ENCODE results near the gene PTTG1. TPM values are rescaled to one million over a fixed set of nuclear protein-coding genes. Genes with fewer than 3 reads are reported as not detected.
A peak's percentile ranks its signal among the peaks of the same experiment; 100 is the strongest.

Gene PTTG1
- total RNA-seq, 4 donors from 2014 or later, result 9.1 to 36.3 (median 14.4) TPM

DNA sequence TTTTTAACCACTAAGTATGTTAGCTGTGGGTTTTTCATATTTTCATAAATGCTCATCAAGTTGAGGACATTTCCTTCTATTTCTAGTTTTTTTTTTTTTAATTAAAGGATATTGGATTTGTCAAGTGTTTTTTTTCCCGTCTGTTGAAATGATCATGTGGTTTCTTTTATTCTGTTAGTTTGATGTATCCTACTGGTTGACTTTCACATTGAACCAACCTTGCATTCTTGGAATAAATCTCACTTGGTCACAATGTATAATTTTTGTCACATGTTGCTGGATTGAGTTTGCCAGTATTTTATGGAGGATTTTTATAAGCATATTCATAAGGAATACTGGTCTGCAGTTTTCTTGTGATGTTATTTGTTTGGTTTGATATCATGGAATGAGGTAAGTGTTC is 34.2 kb upstream of the PTTG1 start:
- Histone ChIP-seq H3K36me3 (no peaks in the 10 kb centered on the region), H3K9me3 (peaks cover 0 to 5% (median 0%) of the 10 kb centered on the region in 4 donors), H3K27me3 (no peaks in the 10 kb centered on the region), H3K4me1 (no peaks in the 10 kb centered on the region), H3K27ac (no peak overlapping the region), H3K4me3 (no peak overlapping the region)
- DNase-seq, result no peak
- no peak for TF ChIP-seq POLR2A (IDR thresholded peaks at IDR 0.05)
- TF ChIP-seq, protein P1, sequence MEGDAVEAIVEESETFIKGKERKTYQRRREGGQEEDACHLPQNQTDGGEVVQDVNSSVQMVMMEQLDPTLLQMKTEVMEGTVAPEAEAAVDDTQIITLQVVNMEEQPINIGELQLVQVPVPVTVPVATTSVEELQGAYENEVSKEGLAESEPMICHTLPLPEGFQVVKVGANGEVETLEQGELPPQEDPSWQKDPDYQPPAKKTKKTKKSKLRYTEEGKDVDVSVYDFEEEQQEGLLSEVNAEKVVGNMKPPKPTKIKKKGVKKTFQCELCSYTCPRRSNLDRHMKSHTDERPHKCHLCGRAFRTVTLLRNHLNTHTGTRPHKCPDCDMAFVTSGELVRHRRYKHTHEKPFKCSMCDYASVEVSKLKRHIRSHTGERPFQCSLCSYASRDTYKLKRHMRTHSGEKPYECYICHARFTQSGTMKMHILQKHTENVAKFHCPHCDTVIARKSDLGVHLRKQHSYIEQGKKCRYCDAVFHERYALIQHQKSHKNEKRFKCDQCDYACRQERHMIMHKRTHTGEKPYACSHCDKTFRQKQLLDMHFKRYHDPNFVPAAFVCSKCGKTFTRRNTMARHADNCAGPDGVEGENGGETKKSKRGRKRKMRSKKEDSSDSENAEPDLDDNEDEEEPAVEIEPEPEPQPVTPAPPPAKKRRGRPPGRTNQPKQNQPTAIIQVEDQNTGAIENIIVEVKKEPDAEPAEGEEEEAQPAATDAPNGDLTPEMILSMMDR (IDR thresholded peaks at IDR 0.05), result no peak

DNA sequence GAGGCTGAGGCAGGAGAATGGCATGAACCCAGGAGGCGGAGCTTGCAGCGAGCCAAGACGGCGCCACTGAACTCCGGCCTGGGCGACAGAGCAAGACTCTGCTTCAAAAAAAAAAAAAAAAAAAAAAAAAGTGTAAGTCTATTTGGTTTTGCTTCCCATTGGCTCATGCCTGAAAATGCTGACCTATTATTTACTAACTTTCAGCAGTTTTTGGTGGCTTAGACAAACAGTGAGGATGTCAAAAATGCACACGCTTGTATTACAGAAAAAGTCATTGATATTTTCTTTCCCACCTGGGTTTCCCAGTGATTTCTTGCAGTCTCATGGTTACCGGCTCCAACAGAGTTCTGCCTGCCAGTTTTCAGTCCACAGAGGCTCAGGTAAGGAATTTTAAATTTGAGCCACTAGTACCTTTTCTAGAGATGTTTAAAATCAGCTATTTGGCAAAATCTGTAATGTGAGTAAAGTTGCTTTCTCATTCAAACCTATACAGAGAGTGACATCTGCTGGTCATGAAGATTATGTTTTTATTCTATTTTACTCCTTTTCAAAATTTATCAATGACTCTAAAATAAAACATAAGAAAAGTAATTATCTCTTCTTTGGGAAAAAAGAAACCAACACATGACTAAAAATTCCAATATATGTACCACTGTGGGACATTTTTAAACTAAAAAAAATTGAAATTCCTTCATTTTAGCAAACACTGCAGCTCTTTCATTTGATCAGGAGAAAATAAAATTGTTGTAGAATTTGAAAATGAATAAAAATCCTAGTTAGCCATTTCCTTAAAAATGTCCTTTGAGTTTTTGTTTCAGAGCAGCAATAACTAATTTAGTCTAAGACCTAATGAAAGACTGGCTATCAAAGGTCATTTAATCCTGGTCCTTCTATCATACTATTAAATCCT is 30.6 kb upstream of the PTTG1 start:
- DNase-seq, result no peak
- H3K27me3 ChIP-seq, result no peaks in the 10 kb centered on the region
- no peaks in the 10 kb centered on the region for H3K36me3 ChIP-seq
- peaks cover 0 to 5% (median 0%) of the 10 kb centered on the region in 4 donors for H3K9me3 ChIP-seq
- H3K4me1 ChIP-seq, result no peaks in the 10 kb centered on the region
- TF ChIP-seq, protein P1 (IDR thresholded peaks at IDR 0.05), result peak in 4 of 6 experiments; percentile 39 to 69 (median 58)
- TF ChIP-seq POLR2A (IDR thresholded peaks at IDR 0.05), result no peak
- no peak overlapping the region for H3K27ac ChIP-seq
- no peak overlapping the region for H3K4me3 ChIP-seq

DNA sequence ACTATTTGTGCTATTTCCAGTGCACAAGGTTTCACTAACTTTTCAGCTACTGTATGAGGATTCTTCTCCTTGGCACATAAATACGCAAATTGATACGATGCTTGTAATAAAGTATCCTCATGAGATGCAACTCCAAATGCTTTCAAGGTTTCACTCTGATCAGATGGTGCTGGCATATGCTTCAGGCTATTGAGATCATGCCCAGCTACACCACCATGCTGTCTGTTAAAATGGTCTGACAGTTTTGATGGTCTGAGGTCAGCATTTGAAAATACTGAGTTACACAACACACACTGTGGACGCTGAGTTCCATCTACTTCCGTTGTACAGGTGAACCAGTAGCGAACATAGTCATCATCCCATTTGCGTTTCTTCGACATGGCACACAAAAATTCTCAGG is 26.5 kb upstream of the PTTG1 start:
- no peak overlapping the region for H3K27ac ChIP-seq
- H3K27me3 ChIP-seq, result no peaks in the 10 kb centered on the region
- DNase-seq, result no peak
- no peaks in the 10 kb centered on the region for H3K9me3 ChIP-seq
- no peak overlapping the region for H3K4me3 ChIP-seq
- TF ChIP-seq POLR2A (IDR thresholded peaks at IDR 0.05), result no peak
- TF ChIP-seq, protein P1 (IDR thresholded peaks at IDR 0.05), result no peak
- no peaks in the 10 kb centered on the region for H3K36me3 ChIP-seq
- H3K4me1 ChIP-seq, result peaks cover 0 to 12% (median 4%) of the 10 kb centered on the region in 4 donors

DNA sequence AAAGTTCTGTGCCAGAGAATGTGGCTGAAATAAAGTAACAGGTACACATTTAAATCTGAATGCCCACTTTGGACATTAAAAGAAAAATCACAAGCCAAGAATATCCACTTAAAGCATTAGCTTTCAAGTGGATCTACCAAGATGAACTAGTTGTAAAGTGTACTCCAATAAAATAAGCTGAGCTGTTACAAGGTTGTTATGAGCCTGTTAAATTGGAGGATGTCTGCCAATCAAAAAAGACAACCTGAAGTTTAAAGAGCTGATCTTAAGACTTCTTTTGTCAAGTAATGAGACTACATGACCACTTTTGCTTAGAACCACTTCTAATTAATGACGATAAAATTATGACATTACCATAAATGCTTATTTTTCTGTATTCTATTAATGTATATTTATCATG is 24.2 kb upstream of the PTTG1 start:
- H3K9me3 ChIP-seq, result no peaks in the 10 kb centered on the region
- H3K4me3 ChIP-seq, result no peak overlapping the region
- DNase-seq, result no peak
- no peak for TF ChIP-seq POLR2A (IDR thresholded peaks at IDR 0.05)
- TF ChIP-seq, protein P1 (IDR thresholded peaks at IDR 0.05), result no peak
- H3K27me3 ChIP-seq, result no peaks in the 10 kb centered on the region
- H3K36me3 ChIP-seq, result peaks cover 0 to 12% (median 0%) of the 10 kb centered on the region in 3 donors
- H3K4me1 ChIP-seq, result peaks cover 0 to 18% (median 4%) of the 10 kb centered on the region in 4 donors
- H3K27ac ChIP-seq, result no peak overlapping the region

DNA sequence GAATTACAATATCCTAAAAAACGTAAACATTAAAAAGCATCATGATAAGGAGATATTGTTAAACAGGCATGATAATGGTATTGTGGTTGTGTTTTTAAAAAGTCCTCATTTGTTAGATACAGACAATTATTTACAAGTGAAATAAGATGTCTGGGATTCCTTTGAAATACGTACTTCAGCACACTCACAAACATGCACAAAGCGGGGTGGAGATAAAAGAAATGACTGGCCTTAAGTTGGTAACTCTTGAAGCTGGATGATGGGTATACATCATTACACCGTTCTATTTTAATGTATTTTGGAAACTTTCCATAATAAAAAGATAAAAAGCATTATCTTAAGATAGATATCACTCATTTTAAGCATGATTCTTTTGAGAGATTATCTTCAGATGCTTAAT is 22.8 kb upstream of the PTTG1 start:
- Histone ChIP-seq H3K27ac (no peak overlapping the region), H3K9me3 (no peaks in the 10 kb centered on the region), H3K27me3 (no peaks in the 10 kb centered on the region), H3K4me3 (peak overlapping the region in 2 of 4 donors; percentile 64 to 71), H3K36me3 (peaks cover 0 to 25% (median 0%) of the 10 kb centered on the region in 3 donors), H3K4me1 (peaks cover 0 to 18% (median 4%) of the 10 kb centered on the region in 4 donors)
- DNase-seq, result no peak
- TF ChIP-seq POLR2A (IDR thresholded peaks at IDR 0.05), result no peak
- TF ChIP-seq, protein P1 (IDR thresholded peaks at IDR 0.05), result no peak

Measured in Peyer's patch (tissue), 4 donors.